HG02678 (cell line): Measurements from ENCODE around the gene COA1.
"Not testable (repeated sequence)": the region's sequence is repeated elsewhere in the genome, so short reads cannot be mapped to it uniquely, and the experiment has no call there.

Experiments
- ATAC-seq: cut with Tn5 transposase; IDR thresholded peaks from one replicate; pipeline ENCODE4 v1.9.1; 2021; ENCODE audit warnings: mild to moderate bottlenecking, moderate library complexity; ENCODE audit not compliant: unreplicated experiment

Gene COA1

GRCh38 chr7:43758822-43759683 lies 29.7 kb upstream of the COA1 start:
- peak; percentile 61 for ATAC-seq

- peak; percentile 79 for ATAC-seq
These were observed 28.9 kb upstream of the COA1 start, which contains the start of gene BLVRA for GRCh38 chr7:43758029-43758821. TSS of gene BLVRA (plus strand) at chr7:43758680. CDS start at chr7:43771159, 12,479 bp downstream.

- ATAC-seq = no peak
These were observed 27.9 kb upstream of the COA1 start for GRCh38 chr7:43757073-43757720.

GRCh38 chr7:43756368-43757072 lies 27.2 kb upstream of the COA1 start:
- no peak for ATAC-seq

GRCh38 chr7:43754596-43754995 lies 25.3 kb upstream of the COA1 start:
- ATAC-seq = no peak

GRCh38 chr7:43753843-43754242 lies 24.5 kb upstream of the COA1 start:
- ATAC-seq = no peak

- ATAC-seq = no peak
These were observed 24.0 kb upstream of the COA1 start for GRCh38 chr7:43753271-43753810.

- ATAC-seq = no peak
These were observed 23.1 kb upstream of the COA1 start for GRCh38 chr7:43752411-43752810.

GRCh38 chr7:43750016-43750887 lies 20.9 kb upstream of the COA1 start:
- ATAC-seq = no peak

- no peak for ATAC-seq
These were observed 20.1 kb upstream of the COA1 start for GRCh38 chr7:43749383-43749940.

- ATAC-seq = no peak
These were observed 18.2 kb upstream of the COA1 start for GRCh38 chr7:43747328-43748105.

- ATAC-seq = no peak
These were observed 13.4 kb upstream of the COA1 start for GRCh38 chr7:43742692-43743091.

GRCh38 chr7:43737467-43738127 lies 8.3 kb upstream of the COA1 start:
- ATAC-seq = no peak

GRCh38 chr7:43735802-43736603 lies 6.7 kb upstream of the COA1 start:
- peak; percentile 70 for ATAC-seq

- peak; percentile 24 for ATAC-seq
These were observed 6.1 kb upstream of the COA1 start for GRCh38 chr7:43735403-43735801.

GRCh38 chr7:43734575-43735332 lies 5.4 kb upstream of the COA1 start:
- ATAC-seq = not testable (repeated sequence)
